ENCODE results near the gene SLC25A10. TPM values are rescaled to one million over a fixed set of nuclear protein-coding genes. Genes with fewer than 3 reads are reported as not detected.

SLC25A10 gene
- total RNA-seq, 1 experiment from 2014 or later: 117 TPM

GRCh38 chr17:81715107-81715871, 3.2 kb downstream of the SLC25A10 start:
- H3K27me3 ChIP-seq (ENCODE audit: low read length): no peaks in the 10 kb centered on the region
- H3K36me3 ChIP-seq (ENCODE audit: low read depth, low read length): peaks cover 6% of the 10 kb centered on the region; the same call in 1 of the 2 replicates
- no peak overlapping the region for H3K4me2 ChIP-seq (ENCODE audit: low read length)
- no peaks in the 10 kb centered on the region for H3K9me3 ChIP-seq (ENCODE audit: low read length)
- H3K27ac ChIP-seq (ENCODE audit: low read length): no peak overlapping the region
- peaks cover 8% of the 10 kb centered on the region for H3F3A ChIP-seq (ENCODE audit: low read length, unreplicated experiment)
- no peak for DNase-seq
- ChIA-PET POLR2A (ENCODE audit: unreplicated experiment) (no interaction called here), CTCF (no interaction called here)
- no peak overlapping the region for H3K9ac ChIP-seq (ENCODE audit: low read length)
- H3K9me2 ChIP-seq (replicated peaks; ENCODE audit: low read length): no peaks in the 10 kb centered on the region
- H3K79me2 ChIP-seq (ENCODE audit: low read length): peaks cover 33% of the 10 kb centered on the region
- intact Hi-C loops (cut with micrococcal nuclease): no loop called here
- ATAC-seq: no peak
- H3K4me1 ChIP-seq (ENCODE audit: insufficient read depth, low read length): peaks cover 32% of the 10 kb centered on the region
- BruUV-seq (replicated peaks): no TSS peak
- TF ChIP-seq CTCF (conservative IDR thresholded peaks at IDR 0.05; ENCODE audit: low read depth, low read length): no peak
- TF ChIP-seq EZH2phosphoT487 (IDR thresholded peaks at IDR 0.05; ENCODE audit: borderline replicate concordance, low read length): no peak
- no peak for TF ChIP-seq EZH2 (IDR thresholded peaks at IDR 0.05; ENCODE audit: low read length, unreplicated experiment)
- H3K4me3 ChIP-seq (ENCODE audit: low read length): no peak overlapping the region
- H4K20me1 ChIP-seq (ENCODE audit: low read length): no peaks in the 10 kb centered on the region
- H2AFZ ChIP-seq (ENCODE audit: low read length): no peak overlapping the region

- TF ChIP-seq EZH2 (IDR thresholded peaks at IDR 0.05; ENCODE audit: low read length, unreplicated experiment): no peak
- no peak for TF ChIP-seq EZH2phosphoT487 (IDR thresholded peaks at IDR 0.05; ENCODE audit: borderline replicate concordance, low read length)
- TF ChIP-seq CTCF (conservative IDR thresholded peaks at IDR 0.05; ENCODE audit: low read depth, low read length): no peak
- Histone ChIP-seq H3K4me3 (ENCODE audit: low read length) (no peak overlapping the region), H3K27me3 (ENCODE audit: low read length) (no peaks in the 10 kb centered on the region), H4K20me1 (ENCODE audit: low read length) (no peaks in the 10 kb centered on the region), H2AFZ (ENCODE audit: low read length) (no peak overlapping the region), H3F3A (ENCODE audit: low read length, unreplicated experiment) (peaks cover 4% of the 10 kb centered on the region), H3K4me1 (ENCODE audit: insufficient read depth, low read length) (peaks cover 24% of the 10 kb centered on the region), H3K4me2 (ENCODE audit: low read length) (no peak overlapping the region), H3K36me3 (ENCODE audit: low read depth, low read length) (peaks cover 6% of the 10 kb centered on the region; the same call in 1 of the 2 replicates), H3K9me3 (ENCODE audit: low read length) (no peaks in the 10 kb centered on the region), H3K79me2 (ENCODE audit: low read length) (peaks cover 33% of the 10 kb centered on the region), H3K9me2 (replicated peaks; ENCODE audit: low read length) (no peaks in the 10 kb centered on the region), H3K27ac (ENCODE audit: low read length) (no peak overlapping the region), H3K9ac (ENCODE audit: low read length) (no peak overlapping the region)
- BruUV-seq (replicated peaks): no TSS peak
- no peak for ATAC-seq
- intact Hi-C loops (cut with micrococcal nuclease): no loop called here
- ChIA-PET CTCF (no interaction called here), POLR2A (ENCODE audit: unreplicated experiment) (no interaction called here)
- DNase-seq: no peak
Measured at GRCh38 chr17:81715872-81716673, 4.0 kb downstream of the SLC25A10 start.

GRCh38 chr17:81716674-81716996, 4.6 kb downstream of the SLC25A10 start:
- H3K4me2 ChIP-seq (ENCODE audit: low read length): no peak overlapping the region
- no peaks in the 10 kb centered on the region for H3K9me2 ChIP-seq (replicated peaks; ENCODE audit: low read length)
- no peaks in the 10 kb centered on the region for H3F3A ChIP-seq (ENCODE audit: low read length, unreplicated experiment)
- intact Hi-C loops (cut with micrococcal nuclease): no loop called here
- no peaks in the 10 kb centered on the region for H3K9me3 ChIP-seq (ENCODE audit: low read length)
- TF ChIP-seq EZH2 (IDR thresholded peaks at IDR 0.05; ENCODE audit: low read length, unreplicated experiment) (no peak), CTCF (conservative IDR thresholded peaks at IDR 0.05; ENCODE audit: low read depth, low read length) (no peak), EZH2phosphoT487 (IDR thresholded peaks at IDR 0.05; ENCODE audit: borderline replicate concordance, low read length) (no peak)
- H3K4me1 ChIP-seq (ENCODE audit: insufficient read depth, low read length): peaks cover 24% of the 10 kb centered on the region
- H3K4me3 ChIP-seq (ENCODE audit: low read length): no peak overlapping the region
- H3K36me3 ChIP-seq (ENCODE audit: low read depth, low read length): peaks cover 6% of the 10 kb centered on the region; the same call in 1 of the 2 replicates
- peaks cover 33% of the 10 kb centered on the region for H3K79me2 ChIP-seq (ENCODE audit: low read length)
- H3K27me3 ChIP-seq (ENCODE audit: low read length): no peaks in the 10 kb centered on the region
- CTCF ChIA-PET: no interaction called here
- DNase-seq (no peak), ATAC-seq (no peak)
- H4K20me1 ChIP-seq (ENCODE audit: low read length): no peaks in the 10 kb centered on the region
- H3K9ac ChIP-seq (ENCODE audit: low read length): no peak overlapping the region
- H2AFZ ChIP-seq (ENCODE audit: low read length): no peak overlapping the region
- POLR2A ChIA-PET (ENCODE audit: unreplicated experiment): no interaction called here
- H3K27ac ChIP-seq (ENCODE audit: low read length): no peak overlapping the region
- BruUV-seq (replicated peaks): no TSS peak

All from PC-3 (cell line).